GM18907 (cell line): ENCODE results near the gene LRFN2.

Source experiments
- ATAC-seq: cut with Tn5 transposase; IDR thresholded peaks from one replicate; pipeline ENCODE4 v1.9.1; 2021; ENCODE audit warnings: mild to moderate bottlenecking, moderate library complexity; ENCODE audit not compliant: unreplicated experiment

LRFN2 gene

GRCh38 chr6:40386200-40386599 is 201.0 kb downstream of the LRFN2 start:
- ATAC-seq: no peak

DNA sequence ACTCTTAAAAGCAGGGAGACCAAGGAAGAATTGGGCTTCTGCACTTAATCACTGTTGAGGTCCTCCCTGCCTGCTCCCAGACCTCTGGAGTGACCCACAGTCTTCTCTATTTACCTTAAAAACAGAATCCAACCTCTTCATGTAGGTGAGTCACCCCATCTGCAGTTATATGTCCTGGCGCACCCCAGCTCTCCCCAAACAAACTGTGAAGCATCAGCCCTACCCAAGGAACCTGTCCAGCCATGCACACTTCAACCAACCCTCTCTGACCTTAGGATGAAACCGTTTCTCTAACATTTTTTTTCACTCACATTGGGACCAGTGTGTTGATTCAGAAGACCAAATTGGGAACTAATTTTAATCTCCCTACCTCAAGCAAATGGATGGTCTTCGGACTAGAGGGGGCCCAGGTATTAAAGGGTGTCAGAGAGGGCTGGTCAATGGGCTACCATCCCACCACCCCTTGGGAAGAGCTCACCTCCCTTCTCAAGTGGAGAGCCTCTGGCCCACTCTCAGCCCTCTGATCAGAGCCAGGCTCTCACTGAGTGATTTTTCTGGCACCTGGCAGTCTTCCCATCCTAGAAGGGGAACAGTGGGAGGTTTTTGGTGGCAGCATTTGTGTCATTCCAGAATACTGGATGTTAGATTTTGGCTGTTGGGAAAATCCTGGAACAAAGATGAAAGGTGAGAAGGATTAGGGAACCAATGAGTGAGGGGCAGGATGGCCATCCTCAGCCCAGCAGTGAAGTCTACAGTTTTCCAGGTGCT is 203.6 kb downstream of the LRFN2 start:
- no peak for ATAC-seq

- ATAC-seq: no peak
These were observed 206.9 kb downstream of the LRFN2 start for GRCh38 chr6:40380271-40380670.

DNA sequence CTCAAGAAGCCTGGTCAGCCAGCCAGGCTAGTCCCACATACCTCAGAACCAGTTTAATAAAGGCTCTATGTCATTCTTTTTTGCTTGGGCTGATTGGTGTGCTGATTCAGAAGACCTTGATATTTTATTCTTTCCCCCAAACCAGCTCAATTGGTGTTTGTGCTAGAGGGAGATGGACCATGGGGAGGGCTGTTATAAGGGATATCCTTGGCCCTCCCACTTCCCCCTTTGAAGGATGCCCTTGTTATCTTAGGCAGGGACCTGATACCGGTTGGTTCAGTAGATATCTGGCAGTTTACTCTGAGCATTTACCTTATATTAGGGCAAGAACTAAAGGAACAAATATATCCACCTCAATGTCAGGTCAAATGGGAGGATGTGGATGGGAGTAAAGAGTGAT is 207.4 kb downstream of the LRFN2 start:
- no peak for ATAC-seq

DNA sequence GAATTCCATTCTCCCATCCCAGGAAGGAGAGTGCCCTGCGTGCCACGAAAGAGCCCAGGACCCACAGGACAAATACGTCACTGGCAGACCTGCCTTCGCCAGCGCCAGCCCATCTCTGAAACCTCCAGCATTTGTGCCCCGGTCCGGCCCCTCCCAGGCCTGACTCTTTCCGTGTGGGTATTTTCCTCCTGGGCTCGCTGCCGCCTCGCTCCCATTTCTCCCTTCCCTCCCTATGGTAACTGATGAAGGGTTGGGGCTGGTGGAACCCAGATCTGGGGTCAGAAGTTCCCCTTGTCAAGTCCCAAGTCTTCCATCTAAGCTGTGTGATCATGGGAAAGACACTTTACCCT is 208.5 kb downstream of the LRFN2 start:
- no peak for ATAC-seq

DNA sequence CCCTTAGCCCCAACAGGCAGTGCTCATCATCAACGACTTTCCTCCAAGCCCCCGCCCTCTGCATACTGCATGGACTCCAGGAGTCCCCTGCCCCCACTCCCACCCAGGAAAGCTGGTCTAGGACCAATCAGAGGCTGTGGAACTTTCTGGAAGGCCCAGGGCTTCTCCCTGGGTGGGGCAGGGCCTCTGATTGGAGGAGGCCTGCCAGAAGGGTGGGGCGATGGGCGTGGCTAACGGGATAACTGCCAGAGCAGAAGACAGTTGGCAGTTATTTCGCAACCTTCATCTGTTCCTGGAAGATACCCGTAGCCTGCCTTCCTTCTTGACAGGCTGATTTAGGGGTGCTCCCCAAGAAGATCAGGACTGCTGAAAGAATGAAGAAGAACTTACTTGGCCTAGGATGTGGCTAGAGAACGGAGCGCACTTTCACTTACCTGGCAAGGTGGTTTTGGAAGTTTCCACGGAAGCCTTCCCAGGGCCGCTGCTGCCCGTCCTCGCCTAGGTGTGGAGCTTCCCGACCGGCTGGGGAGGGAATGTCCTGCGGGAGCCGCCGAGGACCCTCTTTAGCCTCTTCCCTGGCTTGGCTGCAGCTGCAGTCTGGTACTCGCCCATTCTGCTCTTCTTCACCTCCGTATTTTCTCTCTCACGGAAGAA is 209.0 kb downstream of the LRFN2 start:
- no peak for ATAC-seq

DNA sequence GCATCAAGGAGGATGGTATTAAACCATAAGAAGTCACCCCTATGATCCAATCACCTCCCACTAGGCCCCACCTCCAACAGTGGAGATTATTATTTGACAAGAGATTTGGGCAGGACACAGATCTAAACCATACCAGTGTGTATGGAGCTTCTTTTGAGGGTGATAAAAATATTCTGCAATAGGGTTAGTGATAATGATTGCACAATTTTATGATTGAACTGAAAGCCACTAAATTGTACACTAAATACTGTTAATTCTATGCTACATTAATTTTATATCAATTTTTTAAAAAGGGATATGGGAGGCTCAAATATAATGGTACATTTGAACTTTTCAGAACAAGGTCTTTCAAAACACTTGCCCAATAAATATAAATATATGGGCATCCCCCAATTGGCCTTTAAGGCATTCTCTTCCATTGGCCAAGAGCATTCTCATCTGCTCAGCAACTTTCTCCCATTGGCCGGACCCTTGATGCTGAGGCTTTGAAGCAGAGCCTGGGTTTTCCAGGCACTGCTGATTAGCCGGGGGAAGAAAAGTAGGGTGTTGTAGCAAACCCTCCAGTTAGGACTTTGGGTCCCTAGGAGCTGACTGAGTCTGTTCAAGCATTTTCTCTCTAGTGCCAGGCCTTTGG is 209.9 kb downstream of the LRFN2 start:
- ATAC-seq: no peak

DNA sequence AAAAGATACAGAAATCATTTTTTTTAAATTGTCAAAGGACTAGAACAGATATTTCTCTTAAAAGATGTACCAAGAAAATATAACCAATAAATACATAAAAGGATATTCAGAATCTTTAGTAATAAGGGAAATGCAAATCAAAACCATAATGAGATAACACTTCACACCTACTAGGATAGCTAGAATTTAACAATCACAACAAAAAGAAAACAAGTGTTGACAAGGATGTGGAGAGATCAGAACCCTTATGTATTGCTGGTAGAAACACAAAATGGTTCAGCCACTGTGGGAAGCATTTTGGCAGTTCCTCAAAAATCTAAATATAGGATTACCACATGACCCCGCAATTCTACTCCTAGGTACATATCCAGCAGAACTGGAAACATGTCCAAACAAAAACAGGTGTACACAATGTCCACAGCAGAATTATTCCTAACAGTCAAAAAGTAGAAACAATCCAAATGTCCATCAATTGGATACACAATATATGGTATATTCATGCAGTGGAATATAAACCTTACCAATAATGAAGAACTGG is 211.0 kb downstream of the LRFN2 start:
- no peak for ATAC-seq

DNA sequence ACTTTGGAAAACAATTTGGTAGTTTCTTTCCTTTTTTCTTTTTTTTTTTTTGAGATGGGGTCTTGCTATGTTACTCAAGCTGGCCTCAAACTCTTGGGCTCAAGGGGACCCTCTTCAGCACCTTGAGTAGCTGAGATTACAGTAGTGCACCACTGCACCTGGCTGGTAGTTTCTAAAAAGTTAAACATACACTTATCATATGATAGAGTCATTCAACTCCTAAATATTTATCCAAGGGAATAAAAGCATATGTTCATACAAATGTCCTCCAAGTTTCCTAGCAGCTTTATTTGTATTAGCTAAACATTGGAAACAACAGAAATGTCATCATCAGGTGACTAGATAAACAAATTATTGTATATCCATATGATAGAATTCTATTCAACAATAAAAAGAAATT is 213.9 kb downstream of the LRFN2 start:
- ATAC-seq: no peak

DNA sequence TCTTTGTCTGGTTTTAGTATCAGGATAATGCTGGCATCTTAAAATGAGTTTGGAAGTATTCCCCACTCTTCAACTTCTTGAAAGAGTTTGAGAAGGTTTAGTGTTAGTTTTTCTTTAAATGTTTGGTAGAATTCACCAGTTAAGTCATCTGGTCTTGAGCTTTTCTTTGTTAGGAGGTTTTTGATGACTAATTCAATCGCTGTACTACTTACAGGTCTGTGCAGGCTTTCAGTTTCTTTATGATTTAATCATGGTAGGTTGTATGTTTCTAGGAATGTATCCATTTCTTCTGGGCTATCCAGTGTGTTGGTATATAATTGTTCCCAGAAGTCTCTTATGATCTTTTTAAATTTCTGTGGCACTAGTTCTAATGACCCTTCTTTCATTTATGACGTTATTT is 215.5 kb downstream of the LRFN2 start:
- ATAC-seq: no peak

GRCh38 chr6:40371095-40371494 is 216.1 kb downstream of the LRFN2 start:
- no peak for ATAC-seq

GRCh38 chr6:40369891-40370290 is 217.3 kb downstream of the LRFN2 start:
- no peak for ATAC-seq

GRCh38 chr6:40369042-40369441 is 218.1 kb downstream of the LRFN2 start:
- no peak for ATAC-seq

GRCh38 chr6:40362859-40363258 is 224.3 kb downstream of the LRFN2 start:
- ATAC-seq: no peak

DNA sequence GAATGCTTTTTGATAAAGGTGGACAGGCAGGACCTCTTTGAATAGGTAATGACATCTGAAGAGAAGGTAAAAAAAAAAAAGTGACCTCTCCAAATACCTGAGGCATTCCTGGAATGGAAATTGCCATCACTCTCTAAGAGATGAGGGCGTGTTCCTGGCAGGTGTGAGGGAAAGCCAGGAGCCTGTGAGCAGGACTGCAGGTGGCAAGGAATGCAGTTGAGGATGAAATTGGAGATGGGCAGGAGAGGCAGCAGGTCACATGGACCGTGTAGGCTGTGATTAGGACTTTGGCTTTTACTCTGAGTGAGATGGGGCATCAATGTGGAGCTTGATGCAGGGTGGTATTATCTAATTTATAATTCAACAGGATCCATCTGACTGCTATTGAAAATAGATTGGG is 227.4 kb downstream of the LRFN2 start:
- ATAC-seq: no peak

DNA sequence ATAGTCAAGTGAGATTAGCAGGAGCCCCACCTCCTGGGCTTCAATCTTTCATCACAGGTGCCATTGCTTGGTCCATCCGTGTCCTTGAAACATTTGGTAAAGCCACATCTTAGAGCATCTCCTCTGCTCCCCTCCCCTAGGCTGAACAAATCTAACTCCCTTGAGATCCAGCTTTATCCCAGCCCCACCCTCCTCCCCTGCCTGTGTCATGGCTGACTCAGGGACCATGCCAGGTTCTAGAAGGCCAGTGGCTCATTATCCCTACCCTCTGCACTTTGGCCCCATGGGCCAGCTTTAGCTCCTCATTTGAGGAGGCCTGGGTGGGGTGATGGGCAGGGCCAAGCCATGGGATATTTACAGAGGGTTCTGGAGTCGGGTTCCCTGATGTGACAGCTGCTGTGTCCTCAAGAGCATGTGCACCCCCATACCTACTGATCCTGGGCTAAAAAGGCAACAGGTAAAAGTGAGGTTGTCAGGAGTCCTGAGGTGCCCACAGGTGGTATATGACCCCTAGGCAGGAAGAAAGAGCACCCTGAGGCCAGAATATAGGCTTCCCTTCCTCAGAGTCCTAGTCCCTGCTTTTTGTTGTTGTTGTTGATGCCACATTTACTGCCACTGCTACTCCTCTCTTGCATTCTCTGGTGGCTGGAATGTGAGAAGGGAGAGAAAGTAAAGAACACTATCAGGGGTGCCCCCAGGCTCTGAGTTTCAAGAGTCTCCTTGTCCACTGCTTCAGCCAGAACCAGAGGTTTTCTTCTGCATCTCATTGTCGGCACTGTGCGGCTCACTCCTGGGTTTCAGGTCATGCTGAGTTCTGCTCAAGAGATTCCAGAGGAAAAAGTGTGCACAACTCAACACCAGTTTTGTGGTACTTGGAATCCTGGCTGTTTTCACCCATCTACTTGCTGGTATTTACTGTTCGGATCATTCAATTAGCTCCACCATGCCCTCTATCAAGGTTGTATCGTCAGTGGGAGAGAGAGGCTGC is 228.4 kb downstream of the LRFN2 start:
- ATAC-seq: no peak

GRCh38 chr6:40356242-40356910 is 230.8 kb downstream of the LRFN2 start:
- no peak for ATAC-seq

DNA sequence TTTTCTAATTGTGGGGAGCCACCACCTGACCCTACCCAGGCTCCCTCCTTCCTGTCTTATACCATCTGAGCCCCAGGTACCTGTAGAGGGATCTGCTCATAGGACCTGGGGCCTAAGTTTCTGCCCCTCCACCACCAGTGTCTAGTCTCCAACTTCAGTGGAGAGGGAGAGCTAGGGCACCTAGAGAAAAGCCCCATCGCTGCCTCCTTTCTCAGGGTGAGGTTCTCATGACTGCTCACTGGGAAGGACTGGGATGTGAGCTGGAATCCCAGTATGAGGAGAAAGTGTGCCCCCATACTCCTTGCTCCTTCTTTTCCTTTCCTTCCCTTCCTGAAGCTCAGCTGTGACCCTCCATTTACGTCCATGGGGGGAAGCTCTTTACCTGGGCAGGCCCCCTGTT is 231.6 kb downstream of the LRFN2 start:
- ATAC-seq: no peak

- no peak for ATAC-seq
These were observed 232.1 kb downstream of the LRFN2 start for GRCh38 chr6:40355066-40355465.

- ATAC-seq: no peak
These were observed 233.2 kb downstream of the LRFN2 start for GRCh38 chr6:40353967-40354452.
